Heart right ventricle (tissue), 16 donors: Measurements from ENCODE around the gene ENDOD1. TPM values are rescaled to one million over a fixed set of nuclear protein-coding genes. Genes with fewer than 3 reads are reported as not detected.

ENCODE experiments used
- ATAC-seq, 8 donors: fragments of 200-7000 bp; cut with Tn5 transposase; one replicate each; pipeline ENCODE4 v1.9.1; 2020; ENCODE audit warnings: mild to moderate bottlenecking in 8 of 8, moderate library complexity in 8 of 8, moderate number of reproducible peaks in 1 of 8
- DNase-seq, 2 donors: peaks; one replicate each; pipeline ENCODE4 v3.0.0-alpha.2; 2020
- H3K27ac ChIP-seq, 10 donors: fragments of 200-600 bp; sonication (generic) in 2 of 10; one replicate each; pipeline versions ENCODE4 v1.5.0 to v1.8.0; 2020 to 2022; ENCODE audit warnings: mild to moderate bottlenecking in 3 of 10
- H3K27me3 ChIP-seq, 7 donors: fragments of 200-600 bp; one replicate each; pipeline ENCODE4 v1.8.0; 2021 to 2022; ENCODE audit warnings: mild to moderate bottlenecking in 2 of 7
- H3K36me3 ChIP-seq, 9 donors: fragments of 200-600 bp; sonication (generic) in 1 of 9; one replicate each; pipeline versions ENCODE4 v1.5.0 to v1.8.0; 2020 to 2022; ENCODE audit warnings: mild to moderate bottlenecking in 2 of 9
- H3K4me1 ChIP-seq, 9 donors: fragments of 200-600 bp; sonication (generic) in 1 of 9; one replicate each; pipeline versions ENCODE4 v1.5.0 to v1.8.0; 2020 to 2022; ENCODE audit warnings: mild to moderate bottlenecking in 4 of 9
- H3K4me3 ChIP-seq, 10 donors: fragments of 200-600 bp; sonication (generic) in 2 of 10; one replicate each; pipeline versions ENCODE4 v1.5.0 to v1.8.0; 2020 to 2022; ENCODE audit warnings: mild to moderate bottlenecking in 7 of 10, moderate library complexity in 2 of 10
- H3K9me3 ChIP-seq, 11 donors: fragments of 200-600 bp in 10 of 11; sonication (generic) in 2 of 11; one replicate each; pipeline versions ENCODE4 v1.5.0 to v1.8.0; 2013 to 2022; ENCODE audit warnings: mild to moderate bottlenecking in 2 of 11, control low read depth in 1 of 11, moderate library complexity in 1 of 11
- WGBS, 2 donors: extraction: QIAGEN DNeasy Blood & Tissue Kit; methylation state at CpG; one replicate each; pipeline ENCODE4 v1.1.7; 2013; ENCODE audit warnings: inconsistent platforms in 1 of 2; 5-methylcytosine and 5-hydroxymethylcytosine counted together
- intact Hi-C, 10 donors: fragments of 100-400 bp; cut with DNase I; formaldehyde crosslinking; loops; one replicate each; pipeline versions ENCODE4 v1.11.1 to v1.14.2; 2022
- polyA plus RNA-seq, 2 donors: library from polyadenylated mRNA; stranded (reverse); fragments of 200-250 nt; gene quantifications; one replicate each; pipeline ENCODE4 v1.2.3, GENCODE V29; 2013
- total RNA-seq, 10 donors: library from RNA; stranded (reverse); fragmentation: NEBNext Ultra II Directional in 3 of 10; extraction: Animal tissue kit (Norgen Biotek cat#: 25700) in 3 of 10; gene quantifications; one replicate each; pipeline versions ENCODE4 v1.2.1 to v1.2.4, GENCODE V29; 2021 to 2023
- TF ChIP-seq, protein P1 (sequence below), 9 donors: fragments of 200-600 bp; sonication (generic) in 2 of 9; IDR thresholded peaks; one replicate each; pipeline versions ENCODE4 v1.5.0 to v1.8.0; 2021 to 2022; ENCODE audit warnings: antibody characterized with exemption in 9 of 9, mild to moderate bottlenecking in 5 of 9, moderate library complexity in 1 of 9
- donor health status: Arrhythmogenic right ventricular cardiomyopathy.
- donor health status: ischemic (EF 13 %, LVEDD 7.1; RV severe dilation, severe dysfunction).
- donor health status: healthy with polysubstance abuse.
- donor health status: DM: no; HTN: yes; CAD: no.
- donor health status: DM: no; HTN: no; CAD: no.
- donor health status: ischemic (EF 25% LVEDD 6.9; RV normal size, moderate dysfunction).
- donor health status: ischemic (EF 25% LVEDD 5.7; RV mildly dilated, moderate dysfunction).
- donor health status: healthy.
- donor health status: DM: yes; HTN: yes; CAD: no.
- donor health status: Ischemic cardiomyopathy.
- donor health status: ischemic (EF 35%, LVEDD 5.7; RV mildly dilated, moderate dysfunction).
- donor health status: nonischemic (EF 11% LVEDD 7.7; RV severe dilation, severe dysfunction).
- donor health status: DM: yes; HTN: yes; CAD: no.
- donor health status: PGD.
- donor health status: ischemic (EF 29% LVEDD 5.4; RV normal size, mild dysfunction).
- donor health status: nonischemic (EF 23%, LVEDD 6.1; RV moderate dilation, normal function).

Gene ENDOD1
- total and polyA plus RNA-seq, 12 donors: 3.7 to 15.0 (median 11.0) TPM

DNA sequence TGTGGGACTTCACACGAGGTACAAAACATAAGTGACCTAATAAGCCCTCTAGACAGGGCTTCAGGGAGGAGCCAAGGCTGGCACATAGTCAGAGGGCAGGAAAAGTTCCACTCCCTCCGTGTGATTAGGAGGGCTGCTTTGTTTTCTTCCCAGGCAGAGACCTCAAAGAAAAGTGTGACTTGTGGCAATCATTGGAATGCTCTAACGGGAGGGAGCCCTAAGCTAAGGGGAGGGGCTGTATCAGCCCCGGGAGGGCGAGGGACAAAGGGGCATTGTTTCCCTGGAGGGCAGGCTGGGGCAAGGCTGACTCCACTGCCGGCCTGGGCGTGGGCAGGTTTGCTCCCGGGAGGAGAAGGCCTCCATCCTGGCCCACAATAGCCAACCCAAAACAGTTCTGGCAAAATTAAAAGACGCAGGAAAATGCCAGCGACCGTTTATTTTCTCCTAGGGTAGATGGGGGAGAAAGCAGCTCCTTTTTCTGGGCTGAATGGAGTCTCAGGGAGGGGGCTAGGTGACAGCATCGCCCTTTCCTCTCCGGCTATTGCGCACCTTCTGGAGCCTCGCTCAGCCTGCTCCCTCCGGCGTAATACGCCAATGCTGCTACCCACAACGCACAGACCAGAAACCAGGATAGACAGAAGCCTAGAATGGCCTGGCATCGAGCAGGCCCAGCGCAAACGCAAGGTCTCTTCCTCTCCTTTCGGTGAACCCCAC is 60.2 kb downstream of the ENDOD1 start:
- peak; percentile 45 to 51 for DNase-seq
- peak overlapping the region in 8 of 10 donors; percentile 52 to 77 (median 66) for H3K4me3 ChIP-seq
- H3K4me1 ChIP-seq: peaks cover 0 to 53% (median 15%) of the 10 kb centered on the region in 9 donors
- 30 to 33% methylated on average over 23 of the region's 23 CpGs for WGBS, 2 donors
- no peaks in the 10 kb centered on the region for H3K9me3 ChIP-seq
- no peaks in the 10 kb centered on the region for H3K27me3 ChIP-seq
- H3K36me3 ChIP-seq: no peaks in the 10 kb centered on the region
- peak; percentile 10 to 56 (median 24) for ATAC-seq
- intact Hi-C loops: loop anchor here (2.0 to 10.0 kb wide), 17 partner anchors 38 to 1275 kb away; partner anchors contain the start of genes CWC15 (in 4 of the 10), KDM4D (in 4 of the 10), SESN3 (in 3 of the 10) and SRSF8 (in 3 of the 10)
- TF ChIP-seq, protein P1, sequence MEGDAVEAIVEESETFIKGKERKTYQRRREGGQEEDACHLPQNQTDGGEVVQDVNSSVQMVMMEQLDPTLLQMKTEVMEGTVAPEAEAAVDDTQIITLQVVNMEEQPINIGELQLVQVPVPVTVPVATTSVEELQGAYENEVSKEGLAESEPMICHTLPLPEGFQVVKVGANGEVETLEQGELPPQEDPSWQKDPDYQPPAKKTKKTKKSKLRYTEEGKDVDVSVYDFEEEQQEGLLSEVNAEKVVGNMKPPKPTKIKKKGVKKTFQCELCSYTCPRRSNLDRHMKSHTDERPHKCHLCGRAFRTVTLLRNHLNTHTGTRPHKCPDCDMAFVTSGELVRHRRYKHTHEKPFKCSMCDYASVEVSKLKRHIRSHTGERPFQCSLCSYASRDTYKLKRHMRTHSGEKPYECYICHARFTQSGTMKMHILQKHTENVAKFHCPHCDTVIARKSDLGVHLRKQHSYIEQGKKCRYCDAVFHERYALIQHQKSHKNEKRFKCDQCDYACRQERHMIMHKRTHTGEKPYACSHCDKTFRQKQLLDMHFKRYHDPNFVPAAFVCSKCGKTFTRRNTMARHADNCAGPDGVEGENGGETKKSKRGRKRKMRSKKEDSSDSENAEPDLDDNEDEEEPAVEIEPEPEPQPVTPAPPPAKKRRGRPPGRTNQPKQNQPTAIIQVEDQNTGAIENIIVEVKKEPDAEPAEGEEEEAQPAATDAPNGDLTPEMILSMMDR (IDR thresholded peaks at IDR 0.05): no peak
- peak overlapping the region; percentile 38 to 97 (median 94) for H3K27ac ChIP-seq

GRCh38 chr11:95150956-95151684 is 61.5 kb downstream of the ENDOD1 start:
- Histone ChIP-seq H3K9me3 (no peaks in the 10 kb centered on the region), H3K27ac (peak overlapping the region; percentile 80 to 97 (median 94)), H3K4me3 (peak overlapping the region; percentile 32 to 77 (median 63)), H3K36me3 (no peaks in the 10 kb centered on the region), H3K27me3 (no peaks in the 10 kb centered on the region), H3K4me1 (peaks cover 0 to 53% (median 15%) of the 10 kb centered on the region in 9 donors)
- intact Hi-C loops: loop anchor here (1.0 to 10.0 kb wide), 16 partner anchors 42 to 1274 kb away; partner anchors contain the start of genes SESN3 (in 3 of the 10), CWC15 (in 2 of the 10), KDM4D (in 2 of the 10) and SRSF8 (in 2 of the 10)
- WGBS, 2 donors: 0 to 1% methylated on average over 55 of the region's 55 CpGs
- ATAC-seq (peak; percentile 90 to 95 (median 93)), DNase-seq (peak; percentile 88 to 93)
- TF ChIP-seq, protein P1 (IDR thresholded peaks at IDR 0.05): peak; percentile 68 to 90 (median 77)

- Histone ChIP-seq H3K36me3 (no peaks in the 10 kb centered on the region), H3K27ac (peak overlapping the region in 2 of 10 donors; percentile 46 to 76), H3K27me3 (no peaks in the 10 kb centered on the region), H3K4me1 (peaks cover 0 to 54% (median 28%) of the 10 kb centered on the region in 9 donors), H3K4me3 (peak overlapping the region in 6 of 10 donors; percentile 13 to 44 (median 30)), H3K9me3 (no peaks in the 10 kb centered on the region)
- 59 to 71% methylated on average over 10 of the region's 10 CpGs for WGBS, 2 donors
- intact Hi-C loops: loop anchor here in 9 of 10 donors (2.0 to 10.0 kb wide), 10 partner anchors 79 to 1272 kb away; partner anchors contain the start of genes CWC15 (in 2 of the 9), KDM4D (in 2 of the 9), SESN3 (in 2 of the 9) and SRSF8 (in 1 of the 9)
- ATAC-seq (no peak), DNase-seq (no peak)
- TF ChIP-seq, protein P1 (IDR thresholded peaks at IDR 0.05): no peak
These were observed 63.5 kb downstream of the ENDOD1 start for GRCh38 chr11:95152876-95153856.
